Natural killer cell (primary cell): ENCODE data around the gene SIRT5. TPM values are rescaled to one million over a fixed set of nuclear protein-coding genes. Genes with fewer than 3 reads are reported as not detected.

Experiments used
- ATAC-seq, 3 donors: fragments of 150-1000 bp in 2 of 3; fragments of 200-7000 bp in 1 of 3; cut with Tn5 transposase; 1 replicate in 1 of 3; 2 replicates in 2 of 3; pipeline ENCODE4 v1.10.0; 2021; ENCODE audit warnings: mild to moderate bottlenecking in 2 of 3, moderate library complexity in 2 of 3
- DNase-seq, 2 donors: peaks; one replicate each; pipeline versions ENCODE4 v3.0.0 to v3.0.0-alpha.2; 2013 to 2021; ENCODE audit warnings: mixed read lengths in 1 of 2
- H3K27ac ChIP-seq: one replicate; pipeline ENCODE4 v1.5.1; 2013; ENCODE audit warnings: mild to moderate bottlenecking, low read length
- H3K27me3 ChIP-seq: one replicate; pipeline ENCODE4 v1.6.1; 2013; ENCODE audit warnings: low read length; ENCODE audit not compliant: control insufficient read depth, insufficient read depth
- H3K36me3 ChIP-seq: one replicate; pipeline ENCODE4 v1.6.1; 2013; ENCODE audit warnings: low read length; ENCODE audit not compliant: control insufficient read depth, insufficient read depth
- H3K4me1 ChIP-seq: one replicate; pipeline ENCODE4 v1.6.1; 2013; ENCODE audit warnings: low read length; ENCODE audit not compliant: control insufficient read depth, insufficient read depth
- H3K4me3 ChIP-seq: one replicate; pipeline ENCODE4 v1.5.1; 2013; ENCODE audit warnings: low read length
- H3K9me3 ChIP-seq: one replicate; pipeline ENCODE4 v1.6.1; 2013; ENCODE audit warnings: low read length; ENCODE audit not compliant: control insufficient read depth, insufficient read depth
- H3K27ac Mint-ChIP-seq, 2 donors: one replicate each; pipeline ENCODE4 v1.8.0; 2022; ENCODE audit warnings: mild to moderate bottlenecking in 2 of 2, mixed read lengths in 2 of 2, moderate library complexity in 1 of 2
- H3K27me3 Mint-ChIP-seq, 2 donors: one replicate each; pipeline ENCODE4 v1.8.0; 2022; ENCODE audit warnings: low read depth in 2 of 2, mixed read lengths in 2 of 2
- H3K36me3 Mint-ChIP-seq: one replicate; pipeline ENCODE4 v1.8.0; 2022; ENCODE audit warnings: mixed read lengths
- H3K4me1 Mint-ChIP-seq, 2 donors: one replicate each; pipeline ENCODE4 v1.8.0; 2022; ENCODE audit warnings: mixed read lengths in 2 of 2
- H3K4me3 Mint-ChIP-seq: one replicate; pipeline ENCODE4 v1.8.0; 2022; ENCODE audit warnings: mild to moderate bottlenecking, moderate library complexity, mixed read lengths
- H3K9me3 Mint-ChIP-seq, 2 donors: one replicate each; pipeline ENCODE4 v1.8.0; 2022; ENCODE audit warnings: mixed read lengths in 2 of 2
- CTCF ChIP-seq: fragments of 200-600 bp; IDR thresholded peaks from one replicate; pipeline ENCODE4 v1.8.0; 2022; ENCODE audit warnings: antibody characterized with exemption
- WGBS: methylation state at CpG from one replicate; pipeline ENCODE4 v1.1.7; 2013; ENCODE audit warnings: missing lambda C conversion rate; ENCODE audit not compliant: insufficient coverage; 5-methylcytosine and 5-hydroxymethylcytosine counted together
- intact Hi-C: fragments of 100-400 bp; cut with micrococcal nuclease; formaldehyde crosslinking; loops from one replicate; pipeline ENCODE4 v1.14.2; 2022
- total RNA-seq, 4 donors: library from RNA; stranded (reverse); fragments of 120-200 nt in 1 of 4; gene quantifications; one replicate each; pipeline versions ENCODE4 v1.2.3 to v1.2.4, GENCODE V29; 2013 to 2022

The SIRT5 gene
- total RNA-seq, 3 donors from 2014 or later (not counting 1 experiment from before 2014, with no cell fraction given): 8.8 to 13.9 (median 12.2) TPM

- H3K4me1 Mint-ChIP-seq: no peaks in the 10 kb centered on the region
- DNase-seq (no peak), ATAC-seq (no peak)
- Histone ChIP-seq H3K4me1 (no peaks in the 10 kb centered on the region), H3K27ac (no peak overlapping the region), H3K36me3 (no peaks in the 10 kb centered on the region), H3K4me3 (no peak overlapping the region), H3K9me3 (no peaks in the 10 kb centered on the region), H3K27me3 (no peaks in the 10 kb centered on the region)
- H3K36me3 Mint-ChIP-seq: no peaks in the 10 kb centered on the region
- H3K9me3 Mint-ChIP-seq: no peaks in the 10 kb centered on the region
- no peak overlapping the region for H3K27ac Mint-ChIP-seq
- H3K27me3 Mint-ChIP-seq: peaks cover 2 to 11% of the 10 kb centered on the region in 2 donors
- no peak overlapping the region for H3K4me3 Mint-ChIP-seq
- intact Hi-C loops: no loop called here
- WGBS: 96% methylated on average over 4 of the region's 4 CpGs
- no peak for TF ChIP-seq CTCF
These were observed 25.7 kb upstream of the SIRT5 start for GRCh38 chr6:13548500-13549210.

GRCh38 chr6:13550656-13551055 is 23.7 kb upstream of the SIRT5 start:
- Mint-ChIP-seq H3K27me3 (peaks cover 6 to 16% of the 10 kb centered on the region in 2 donors), H3K4me1 (no peaks in the 10 kb centered on the region), H3K9me3 (no peaks in the 10 kb centered on the region), H3K4me3 (no peak overlapping the region), H3K27ac (no peak overlapping the region), H3K36me3 (no peaks in the 10 kb centered on the region)
- no peak for TF ChIP-seq CTCF
- H3K27me3 ChIP-seq: no peaks in the 10 kb centered on the region
- no peaks in the 10 kb centered on the region for H3K36me3 ChIP-seq
- no peaks in the 10 kb centered on the region for H3K9me3 ChIP-seq
- no peaks in the 10 kb centered on the region for H3K4me1 ChIP-seq
- ATAC-seq (no peak), DNase-seq (no peak)
- no peak overlapping the region for H3K4me3 ChIP-seq
- H3K27ac ChIP-seq: no peak overlapping the region
- intact Hi-C loops: no loop called here

- Mint-ChIP-seq H3K9me3 (no peaks in the 10 kb centered on the region), H3K27ac (no peak overlapping the region), H3K27me3 (peaks cover 6 to 16% of the 10 kb centered on the region in 2 donors), H3K36me3 (no peaks in the 10 kb centered on the region), H3K4me1 (no peaks in the 10 kb centered on the region), H3K4me3 (no peak overlapping the region)
- intact Hi-C loops: no loop called here
- no peaks in the 10 kb centered on the region for H3K36me3 ChIP-seq
- H3K27ac ChIP-seq: no peak overlapping the region
- no peaks in the 10 kb centered on the region for H3K27me3 ChIP-seq
- H3K4me3 ChIP-seq: no peak overlapping the region
- WGBS: 100% methylated on average over 1 of the region's 1 CpG
- no peaks in the 10 kb centered on the region for H3K9me3 ChIP-seq
- no peak for TF ChIP-seq CTCF
- H3K4me1 ChIP-seq: no peaks in the 10 kb centered on the region
- no peak for DNase-seq
- ATAC-seq: no peak
These were observed 20.8 kb upstream of the SIRT5 start for GRCh38 chr6:13553646-13554045.

- no peak overlapping the region for H3K27ac ChIP-seq
- no peak overlapping the region for H3K4me3 Mint-ChIP-seq
These were observed 19.5 kb upstream of the SIRT5 start for GRCh38 chr6:13554929-13555333.

More at GRCh38 chr6:13554929-13555333, 19.5 kb upstream of the SIRT5 start:
- no peak overlapping the region for H3K27ac Mint-ChIP-seq
- H3K27me3 Mint-ChIP-seq: peaks cover 6 to 16% of the 10 kb centered on the region in 2 donors
- Histone ChIP-seq H3K36me3 (no peaks in the 10 kb centered on the region), H3K4me1 (no peaks in the 10 kb centered on the region), H3K9me3 (no peaks in the 10 kb centered on the region), H3K27me3 (no peaks in the 10 kb centered on the region), H3K4me3 (no peak overlapping the region)
- ATAC-seq: no peak
- intact Hi-C loops: no loop called here
- DNase-seq: no peak
- whole genome bisulfite sequencing: 74% methylated on average over 8 of the region's 8 CpGs
- no peaks in the 10 kb centered on the region for H3K36me3 Mint-ChIP-seq
- H3K9me3 Mint-ChIP-seq: no peaks in the 10 kb centered on the region
- H3K4me1 Mint-ChIP-seq: no peaks in the 10 kb centered on the region
- TF ChIP-seq CTCF: no peak
